Stimulated activated CD8-positive, alpha-beta memory T cell treated with anti-CD3 and anti-CD28 coated beads, Interleukin-2, amount 100 ng/mL, for 1 hour (primary cell): Measurements from ENCODE around the gene UTP15.

Experiments used
- DNase-seq, 2 donors: peaks; one replicate each; pipeline ENCODE4 v3.0.0-alpha.2; 2020; ENCODE audit warnings: low read depth in 2 of 2

The UTP15 gene

DNA sequence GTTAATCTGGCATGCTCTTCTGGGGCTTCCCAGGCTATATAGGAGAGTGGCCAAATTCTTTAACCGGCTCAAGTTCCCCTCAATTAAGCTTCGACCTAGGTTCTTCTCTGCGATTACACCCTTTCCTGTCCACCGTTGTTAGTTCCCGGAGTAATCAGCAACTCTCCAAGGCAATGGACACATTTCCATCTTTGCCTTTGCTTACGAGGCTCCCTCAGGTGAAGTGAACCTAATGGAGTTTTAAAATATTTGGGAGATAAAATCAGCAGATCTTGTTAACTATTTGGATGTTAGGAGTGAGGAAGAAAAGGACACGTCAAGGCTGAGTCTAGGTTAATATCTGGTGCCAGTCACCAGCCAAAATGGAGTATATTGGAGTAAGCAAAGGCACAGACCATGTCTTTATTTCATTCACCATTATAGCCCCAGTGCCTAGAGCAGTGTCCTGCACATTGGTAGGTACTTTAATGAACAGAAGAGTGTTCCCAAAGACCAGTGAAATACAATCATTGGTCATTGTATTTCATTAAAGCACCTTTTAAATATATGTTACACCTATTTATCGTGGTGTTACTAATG lies 515 bp downstream of the UTP15 start:
- DNase-seq, result no peak

DNA sequence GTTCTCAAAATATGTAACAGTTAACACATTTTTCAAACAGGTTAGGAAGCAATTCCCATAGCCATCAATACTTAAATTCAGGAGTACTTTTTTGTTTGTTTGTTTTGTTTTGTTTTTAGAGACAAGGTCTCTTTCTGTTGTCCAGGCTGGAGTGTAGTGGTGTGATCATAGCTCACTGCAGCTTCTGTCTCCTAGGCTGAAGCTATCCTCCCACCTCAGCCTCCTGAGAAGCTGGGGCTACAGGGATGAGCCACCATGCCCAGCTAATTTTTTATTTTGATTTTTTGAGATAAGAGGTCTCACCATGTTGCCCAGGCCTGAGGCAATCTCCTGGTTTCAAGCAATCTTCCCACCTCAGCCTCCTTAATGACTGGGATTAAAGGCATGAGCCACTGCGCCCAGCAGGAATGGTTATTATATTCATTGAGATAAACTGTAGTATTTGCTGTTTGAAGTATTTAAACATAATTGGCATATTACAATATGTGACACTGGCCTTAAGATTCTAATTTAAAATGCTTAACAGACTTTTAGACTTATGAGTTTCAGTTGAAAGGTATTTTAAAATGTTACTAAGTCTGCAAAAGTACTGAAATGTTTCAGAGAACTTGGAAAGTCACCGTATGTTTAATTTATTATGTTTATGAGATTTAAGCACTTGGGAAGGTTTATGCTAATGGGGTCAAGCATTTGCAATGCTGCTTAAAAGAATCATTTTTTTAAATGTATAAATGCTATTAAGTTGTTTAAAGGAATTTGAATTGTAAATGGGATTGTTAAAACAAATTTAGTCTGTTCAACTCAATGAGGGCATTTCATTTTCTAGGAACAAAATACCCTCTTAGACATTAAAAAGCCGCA lies 17.0 kb downstream of the UTP15 start:
- no peak for DNase-seq

DNA sequence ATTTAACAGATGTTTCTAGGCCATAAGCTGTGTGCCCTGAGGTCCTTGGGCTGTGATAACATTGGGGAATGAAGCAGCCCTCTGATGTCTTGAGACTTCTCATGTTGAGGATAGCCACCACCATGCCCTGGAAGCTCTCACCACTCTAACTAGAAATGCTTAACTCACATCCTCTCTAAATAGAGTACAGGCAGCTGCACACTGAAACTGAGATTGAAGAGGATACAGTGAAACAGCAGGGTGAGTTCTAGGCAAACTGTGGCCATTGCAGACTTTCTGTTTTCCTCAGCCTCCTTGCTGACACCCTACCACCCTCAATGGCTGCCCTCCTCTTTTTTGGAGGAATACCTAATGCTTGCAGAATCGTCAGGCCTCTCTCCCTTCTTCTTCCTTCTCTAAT lies 22.4 kb downstream of the UTP15 start:
- no peak for DNase-seq

DNA sequence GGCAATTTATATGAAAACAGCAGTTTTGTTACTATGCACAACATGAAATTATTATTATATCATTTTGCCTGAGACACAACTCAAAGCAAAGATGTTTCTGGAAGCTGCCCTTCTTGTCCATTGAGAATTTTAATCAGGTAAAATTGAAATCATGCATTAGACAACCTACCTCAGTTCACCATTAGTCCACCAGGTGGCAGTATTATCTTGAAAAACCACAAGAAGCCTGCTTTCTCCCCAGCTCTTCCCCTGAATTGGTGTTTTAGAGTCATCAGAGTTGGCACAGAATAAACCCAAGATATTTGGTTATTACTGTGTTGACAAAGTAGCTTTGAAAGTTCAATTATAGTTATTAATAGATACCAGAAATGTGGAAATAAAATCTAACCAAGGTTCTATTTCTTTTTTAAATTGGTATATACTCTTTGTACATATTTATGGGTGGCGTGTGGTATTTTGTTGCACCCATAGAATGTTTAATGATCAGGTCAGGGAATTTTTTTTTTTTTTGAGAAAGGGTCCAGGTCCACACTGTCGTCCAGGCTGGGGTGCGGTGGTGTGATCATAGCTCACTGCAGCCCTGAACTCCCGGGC lies 25.7 kb downstream of the UTP15 start:
- peak in 1 of 2 donors; percentile 11 for DNase-seq

DNA sequence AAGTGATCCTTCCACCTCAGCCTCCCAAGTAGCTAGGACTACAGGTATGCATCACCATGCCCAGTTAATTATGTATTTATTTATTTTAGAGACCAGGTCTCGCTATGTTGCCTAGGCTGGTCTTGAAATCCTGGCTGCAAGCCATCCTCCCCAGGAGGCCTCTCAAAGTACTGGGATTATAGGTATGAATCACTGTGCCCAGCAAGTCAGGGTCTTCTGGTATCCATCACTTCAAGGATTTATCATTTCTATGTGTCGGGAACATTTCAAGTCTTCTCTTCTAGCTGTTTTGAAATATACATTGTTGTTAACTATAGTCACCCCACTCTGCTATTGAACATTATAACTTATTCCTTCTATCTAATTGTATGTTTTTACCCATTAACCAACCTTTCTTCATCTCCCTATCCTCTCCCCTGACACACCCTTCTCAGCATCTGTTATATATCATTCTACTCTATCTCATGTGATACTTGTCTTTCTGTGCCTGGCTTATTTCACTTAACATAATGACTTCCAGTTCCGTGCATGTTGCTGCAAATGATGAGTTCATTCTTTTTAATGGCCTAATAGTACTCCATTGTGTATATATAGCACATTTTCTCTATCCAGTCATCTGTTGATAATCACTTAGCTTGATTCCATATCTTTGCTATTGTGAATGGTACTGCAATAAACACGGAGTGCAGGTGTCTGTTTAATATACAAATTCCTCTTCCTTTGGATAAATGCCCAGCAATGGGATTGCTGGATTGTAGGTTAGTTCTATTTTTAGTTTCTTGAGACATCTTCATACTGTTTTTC lies 26.4 kb downstream of the UTP15 start:
- DNase-seq, result no peak

DNA sequence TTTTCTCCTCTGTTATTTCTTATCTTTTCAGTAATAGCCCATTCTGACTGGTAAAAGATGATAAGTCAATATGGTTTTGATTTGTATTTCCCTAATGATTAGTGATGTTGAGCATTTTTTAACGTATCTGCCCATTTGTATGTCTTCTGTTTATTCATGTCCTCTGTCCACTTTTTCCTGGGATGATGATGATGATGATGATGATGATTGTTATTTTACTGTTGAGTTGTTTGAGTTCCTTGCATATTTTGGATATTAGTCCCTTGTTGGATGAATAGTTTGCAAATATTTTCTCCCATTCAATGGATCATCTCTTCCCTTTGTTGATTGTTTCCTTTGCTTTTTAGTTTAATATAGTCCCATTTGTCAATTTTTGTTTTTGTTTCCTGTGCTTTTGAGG lies 27.0 kb downstream of the UTP15 start:
- DNase-seq, result no peak

DNA sequence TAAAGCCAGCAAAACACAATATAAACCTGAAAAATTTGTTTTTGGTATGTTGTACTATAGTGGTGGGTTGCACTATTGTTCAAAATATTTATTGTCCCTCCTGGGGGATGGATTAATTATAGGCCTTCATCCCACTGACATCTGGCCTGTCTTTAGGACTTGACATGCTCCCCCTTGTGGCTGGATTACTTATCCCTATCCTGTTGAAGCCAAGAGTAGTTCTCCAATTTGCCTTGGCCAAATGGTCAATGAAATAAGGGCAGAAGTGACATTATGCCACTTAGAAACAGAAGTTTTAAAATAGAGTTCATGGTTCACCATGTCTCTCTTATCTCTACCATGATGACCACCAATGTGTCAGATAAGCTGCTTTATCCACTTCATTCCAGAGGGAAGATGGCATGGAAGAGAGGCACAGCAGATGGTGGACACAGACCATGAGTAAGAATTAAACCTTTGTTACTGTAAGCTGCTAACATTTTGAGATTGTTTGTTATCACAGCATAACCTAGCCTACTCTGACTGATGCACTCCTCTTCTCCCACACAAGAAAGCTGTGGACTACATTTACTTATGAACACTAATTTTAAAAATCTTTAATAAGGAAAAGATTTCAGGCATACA lies 31.3 kb downstream of the UTP15 start:
- no peak for DNase-seq

DNA sequence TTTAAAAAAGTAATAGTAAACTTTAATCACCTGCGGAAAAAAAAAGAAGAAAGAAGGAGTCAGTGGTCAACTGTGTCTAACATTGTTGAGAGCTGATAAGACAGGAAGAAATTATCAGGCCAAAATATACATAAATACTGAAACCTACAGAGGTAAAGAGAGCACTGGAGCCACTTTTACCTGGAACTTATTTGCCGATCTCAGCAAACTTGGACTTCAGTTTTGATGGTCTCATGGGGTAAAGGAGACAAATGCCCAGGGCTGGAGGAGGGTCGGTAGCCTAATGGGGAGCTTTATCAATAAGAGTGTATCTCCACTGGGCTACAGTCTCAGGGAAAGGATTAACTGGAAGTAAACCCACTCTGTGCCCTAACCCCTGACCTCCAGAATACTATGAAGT lies 33.8 kb downstream of the UTP15 start:
- DNase-seq, result no peak

DNA sequence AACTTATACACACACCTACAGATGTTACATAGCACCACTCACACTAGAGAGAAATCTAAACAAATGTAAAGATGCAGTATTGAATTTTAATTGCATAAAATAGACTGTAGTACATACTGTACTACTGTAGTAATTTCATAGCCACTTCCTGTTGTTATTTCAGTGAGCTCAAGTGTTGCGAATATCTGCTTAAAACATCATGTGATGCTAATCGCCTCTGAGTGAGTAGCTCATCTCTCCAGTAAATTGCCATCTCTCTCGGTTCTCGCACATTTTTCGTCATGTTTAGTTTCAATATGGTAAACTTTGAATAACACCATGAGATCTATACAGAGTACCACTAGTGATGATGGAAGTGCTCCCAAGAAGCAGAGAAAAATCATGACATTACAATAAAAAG lies 38.5 kb downstream of the UTP15 start:
- DNase-seq, result no peak

DNA sequence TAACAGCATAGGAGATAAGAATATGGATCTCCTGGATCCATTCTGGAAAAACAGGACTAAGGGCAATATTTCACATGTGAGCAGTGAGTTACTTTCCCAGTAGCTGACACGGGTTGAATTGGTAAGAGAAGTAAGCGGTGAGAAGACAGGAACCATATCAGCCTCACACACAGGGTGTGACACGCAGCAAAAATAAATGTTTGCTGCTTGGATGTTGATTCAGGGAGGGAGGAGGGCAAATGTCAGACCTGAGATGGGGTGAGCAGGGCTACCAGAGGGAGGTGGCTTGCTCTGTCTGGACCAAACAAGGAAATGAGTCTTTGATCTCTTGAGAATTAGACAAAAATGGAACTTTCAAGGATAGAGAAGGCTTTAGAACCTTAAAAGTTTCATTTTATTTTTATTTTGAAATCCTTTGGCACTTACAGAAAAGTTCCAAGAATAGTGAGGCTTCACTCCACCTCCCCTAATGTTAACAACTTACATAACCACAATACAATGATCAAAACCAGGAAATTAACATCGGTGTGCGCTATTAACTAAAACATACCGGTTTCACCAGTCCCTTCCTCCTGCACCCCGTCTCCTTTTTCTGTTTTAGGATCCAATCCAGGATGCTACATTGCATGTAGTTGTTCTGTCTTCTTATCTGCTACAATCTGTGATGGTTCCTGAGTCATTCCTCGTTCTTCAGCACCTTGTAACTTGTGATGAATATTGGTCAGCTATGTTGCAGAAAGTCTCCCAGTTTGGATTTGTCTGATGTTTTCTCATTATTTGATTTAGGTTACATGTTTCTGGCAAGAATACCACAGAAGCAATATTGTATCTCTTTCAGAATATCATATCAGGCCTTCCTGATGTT lies 39.9 kb downstream of the UTP15 start:
- DNase-seq, result no peak

DNA sequence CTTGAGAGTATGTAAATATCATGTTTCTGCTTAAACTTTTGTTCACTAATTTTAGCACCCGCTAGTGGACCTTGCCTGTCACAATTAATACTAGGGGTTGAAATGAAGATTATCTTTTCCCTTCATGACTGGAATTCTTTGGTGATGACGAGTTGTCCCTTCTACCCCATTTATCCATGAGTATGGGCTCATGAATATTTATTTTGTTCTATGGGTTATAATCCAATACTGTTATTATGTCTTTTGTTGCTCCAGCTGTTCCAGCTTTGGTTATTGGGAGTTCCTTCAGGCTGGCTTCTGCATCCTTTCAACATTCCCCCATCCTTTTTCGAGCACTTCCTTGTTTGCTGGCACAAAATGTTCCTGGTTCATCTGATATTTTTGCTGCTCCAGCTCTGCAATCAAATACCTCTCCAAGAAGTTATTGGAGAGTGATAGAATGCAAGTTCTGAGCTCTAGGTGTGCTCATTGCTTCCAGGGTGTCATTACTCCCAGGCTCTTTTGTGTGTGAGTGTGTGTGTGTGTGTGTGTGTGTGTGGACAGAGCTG lies 40.7 kb downstream of the UTP15 start:
- no peak for DNase-seq

DNA sequence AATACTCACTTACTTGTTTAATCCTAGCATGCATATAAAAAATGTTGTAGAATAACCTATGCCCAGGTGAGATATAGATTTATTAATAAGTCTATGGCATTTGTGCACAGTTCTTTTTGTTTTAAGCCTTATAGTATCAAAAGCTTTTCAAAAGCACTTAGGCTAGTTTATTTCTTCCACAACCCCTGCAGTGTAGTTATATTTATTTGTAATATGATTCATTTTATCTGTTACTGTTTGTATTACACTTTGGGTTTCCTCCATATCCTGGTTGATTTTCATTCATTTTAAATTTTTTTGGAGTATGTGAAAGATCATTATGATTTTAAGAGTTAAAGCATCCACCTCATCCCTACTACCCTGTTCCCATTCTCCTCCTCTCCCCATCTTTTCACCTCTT lies 41.7 kb downstream of the UTP15 start:
- no peak for DNase-seq

DNA sequence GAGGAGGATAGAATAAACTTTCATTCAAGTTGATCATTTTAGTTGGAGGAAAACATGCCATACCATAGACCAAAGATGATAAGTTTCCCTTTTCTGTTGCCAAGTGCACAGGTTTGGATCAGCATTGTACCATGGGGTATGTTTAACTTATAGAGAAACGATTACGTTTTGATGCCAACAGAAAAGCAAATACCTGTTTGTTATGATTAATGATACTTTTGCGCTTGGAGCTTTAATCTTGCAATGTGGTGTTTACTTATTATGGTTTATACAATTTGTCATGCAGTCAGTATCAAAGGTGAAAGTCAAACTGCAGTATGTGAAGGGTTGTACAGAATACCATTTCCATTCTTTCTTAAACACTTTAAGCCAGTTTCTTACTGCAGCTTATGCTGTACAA lies 47.3 kb downstream of the UTP15 start:
- no peak for DNase-seq

DNA sequence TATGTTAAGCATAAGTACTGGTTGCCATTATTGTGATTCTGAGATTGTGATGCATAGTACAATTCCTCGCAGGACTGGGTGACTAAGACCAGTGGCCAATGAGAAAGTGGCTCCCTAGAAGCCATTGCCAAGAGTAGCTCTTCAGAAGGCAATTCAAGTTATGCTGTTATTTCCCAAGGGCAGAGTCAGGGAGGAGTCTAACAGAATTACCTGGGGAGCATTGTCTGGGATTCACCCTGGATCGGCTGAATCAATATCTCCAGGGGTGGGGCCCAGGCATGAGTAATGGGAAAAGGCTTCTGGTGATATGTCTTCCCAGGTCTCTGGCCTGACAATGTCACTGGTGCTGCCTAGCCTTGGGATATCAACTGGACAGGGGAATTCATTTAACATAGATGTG lies 49.5 kb downstream of the UTP15 start:
- DNase-seq, result no peak

DNA sequence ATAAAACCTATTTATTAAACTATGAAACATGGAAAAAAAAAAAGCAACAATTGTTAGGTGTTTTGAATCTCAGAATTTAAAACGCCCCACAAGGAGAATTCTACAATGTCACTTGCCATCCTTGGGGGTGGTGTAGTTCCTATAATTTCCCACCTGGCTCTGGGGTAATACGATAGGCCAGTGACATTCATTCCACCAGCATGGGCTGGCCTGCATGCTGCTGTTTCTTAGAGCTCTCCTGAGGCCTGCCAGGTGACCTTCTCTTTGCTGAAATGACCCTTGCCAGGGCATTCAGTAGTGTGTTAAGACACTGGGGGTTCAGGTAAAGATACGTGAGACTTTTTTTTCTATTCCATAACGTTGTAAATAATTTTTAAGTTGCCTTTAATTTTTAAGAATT lies 50.4 kb downstream of the UTP15 start:
- DNase-seq, result no peak

DNA sequence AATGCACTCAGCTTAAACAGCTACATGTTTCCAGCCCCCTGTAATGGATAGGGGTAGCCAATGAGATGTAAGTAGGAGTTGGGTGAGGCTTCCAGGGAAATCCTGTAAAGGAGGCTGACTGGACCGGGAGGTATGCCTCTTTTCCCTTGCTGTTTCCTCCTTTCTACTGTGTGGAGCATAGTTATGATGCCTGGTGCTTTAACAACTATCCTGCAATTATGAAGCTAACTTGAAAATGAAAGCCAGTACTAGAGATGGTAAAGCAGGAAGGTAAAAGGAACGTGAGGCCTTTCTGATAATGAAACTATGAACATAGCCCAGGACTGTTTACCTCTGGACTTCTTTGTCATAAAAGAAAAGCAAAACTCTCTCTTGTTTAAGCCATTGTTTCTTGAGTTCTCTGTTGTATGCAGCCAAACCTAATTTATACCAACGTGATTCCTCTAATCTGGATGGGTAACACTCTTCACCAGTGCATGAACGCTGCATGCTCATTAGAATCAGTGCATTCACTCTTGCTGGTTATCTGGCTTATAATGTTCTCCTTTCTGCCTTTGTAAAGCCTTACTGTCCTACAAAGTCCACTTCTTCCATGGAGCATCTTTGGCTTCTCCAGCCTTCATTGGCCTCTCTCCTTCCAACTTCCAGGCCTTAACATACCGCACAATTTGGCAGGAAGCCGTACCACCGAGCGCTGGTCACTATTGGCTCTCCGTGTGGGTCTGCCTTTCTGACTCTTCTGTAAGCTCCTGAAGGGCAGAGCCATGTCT lies 52.2 kb downstream of the UTP15 start:
- no peak for DNase-seq

DNA sequence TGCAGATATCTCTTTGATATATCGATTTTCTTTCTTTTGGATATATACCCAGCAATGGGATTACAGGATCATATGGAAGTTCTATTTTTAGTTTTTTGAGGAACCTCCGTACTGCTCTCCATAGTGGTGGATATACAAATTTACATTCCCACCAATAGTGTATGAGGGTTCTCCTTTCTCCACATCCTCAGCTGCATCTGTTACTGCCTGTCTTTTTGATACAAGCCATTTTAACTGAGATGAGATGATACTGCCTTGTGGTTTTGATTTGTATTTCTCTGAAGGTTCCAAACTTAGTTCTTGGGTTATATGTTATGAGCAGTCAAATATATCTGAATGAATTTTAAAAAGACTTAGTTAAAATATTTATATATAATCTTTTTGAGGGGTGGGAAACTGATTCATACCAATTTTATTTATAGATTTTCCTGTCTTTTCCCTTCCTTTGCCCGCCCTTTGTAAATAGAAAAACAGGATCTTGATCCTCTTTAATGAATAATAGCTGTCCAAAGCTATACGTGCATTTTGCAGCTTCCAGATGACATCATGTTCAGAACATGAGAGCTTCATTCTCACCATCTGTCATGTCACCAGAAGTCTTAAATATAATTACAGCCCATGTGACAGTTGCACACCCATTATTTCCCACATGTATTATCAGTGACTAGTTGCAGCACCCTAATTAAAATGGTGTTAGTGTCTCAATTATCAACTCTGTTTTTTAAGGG lies 54.2 kb downstream of the UTP15 start:
- DNase-seq, result no peak

DNA sequence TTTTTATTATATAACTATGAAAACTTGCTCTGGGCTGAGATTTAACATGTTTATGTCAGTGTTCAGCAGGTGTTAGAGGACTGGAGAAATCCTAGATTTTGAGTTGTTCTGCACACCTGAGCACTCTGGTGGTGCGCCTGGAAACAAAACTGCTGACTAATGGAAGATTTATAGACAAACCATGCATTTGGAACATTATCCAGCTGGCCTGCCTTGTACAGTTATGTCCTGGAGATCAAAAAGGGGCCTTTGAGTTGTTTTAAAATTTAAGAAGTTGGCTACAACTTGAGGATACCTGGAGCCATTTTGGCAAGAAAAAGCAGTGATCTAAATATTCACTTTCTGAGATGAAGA lies 54.8 kb downstream of the UTP15 start:
- no peak for DNase-seq

DNA sequence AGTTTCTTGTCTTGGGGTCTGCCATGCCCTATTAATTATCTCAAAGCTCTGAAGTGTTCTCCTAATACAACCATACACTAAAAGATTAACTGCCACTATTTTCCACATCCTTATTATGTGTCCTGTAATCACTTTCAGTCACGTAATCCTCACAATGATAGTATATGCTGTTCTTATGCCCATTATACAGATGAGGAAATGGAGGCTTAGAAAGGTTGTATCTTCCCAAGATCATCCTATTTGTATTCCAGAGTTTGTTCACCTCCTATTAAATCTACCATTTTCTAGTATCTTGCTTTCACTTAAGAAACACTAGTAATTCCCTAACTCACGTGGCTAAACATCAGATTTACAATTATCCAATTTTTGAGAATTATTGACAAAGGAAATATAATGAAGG lies 57.5 kb downstream of the UTP15 start:
- DNase-seq, result no peak
